HCT116 (cell line): ENCODE measurements around the gene TCOF1. TPM values are rescaled to one million over a fixed set of nuclear protein-coding genes. Genes with fewer than 3 reads are reported as not detected.

ENCODE experiments used
- ATAC-seq: fragments of 200-7000 bp; cut with Tn5 transposase; 2 replicates; pipeline ENCODE4 v1.9.1; 2020; ENCODE audit warnings: mild to moderate bottlenecking, moderate library complexity
- BruUV-seq: library from RNA; stranded (reverse); fragments of 400-500 nt; replicated peaks from 2 replicates; lab custom pipeline; 2021; lab: Mats Ljungman, UMichigan
- CTCF ChIA-PET: fragments of 300-600 bp; sonication (Branson Sonifier 250); formaldehyde crosslinking; loops from one replicate; lab custom pipeline; 2021; ENCODE audit warnings: antibody characterized with exemption; lab: Charles Lee
- POLR2A ChIA-PET: fragments of 300-600, 350-600 bp; sonication (Branson Sonifier 250); formaldehyde crosslinking; loops from one replicate; lab custom pipeline; 2021; ENCODE audit warnings: antibody characterized with exemption; lab: Charles Lee
- RAD21 ChIA-PET, 2 experiments: fragments of 300-600 bp; sonication (Branson Sonifier 250); formaldehyde crosslinking; loops; one replicate each; lab custom pipeline; 2023; ENCODE audit warnings: low total read pairs in 2 of 2; ENCODE audit not compliant: uncharacterized antibody in 2 of 2, unreplicated experiment in 2 of 2, low non-redundant PET in 1 of 2; lab: Charles Lee
- DNase-seq: peaks from one replicate; pipeline ENCODE4 v3.0.0-alpha.2; 2010; ENCODE audit warnings: low read depth, low spot score
- H2AFZ ChIP-seq: fragments of 200-600 bp; shearing (Covaris generic), sonication (generic); 2 replicates; pipeline ENCODE4 v1.6.1; 2017; ENCODE audit warnings: low read depth, mixed run types, mixed read lengths, antibody characterized with exemption, low read length; ENCODE audit not compliant: poor library complexity, severe bottlenecking
- H3K27ac ChIP-seq: 2 replicates; pipeline ENCODE4 v1.5.1; 2012; ENCODE audit warnings: low read depth, low read length
- H3K27me3 ChIP-seq: fragments of 200-600 bp; sonication (generic); 2 replicates; pipeline ENCODE4 v1.6.1; 2016; ENCODE audit warnings: mixed run types, low read length, mixed read lengths; ENCODE audit not compliant: insufficient read depth
- H3K36me3 ChIP-seq, 2 experiments: fragments of 200-500 bp in 1 of 2; fragments of 200-600 bp in 1 of 2; sonication (Bioruptor generic) in 1 of 2; sonication (generic) in 1 of 2; 2 replicates each; pipeline versions ENCODE4 v1.5.1 to v1.6.1; 2014 to 2016; ENCODE audit warnings: low read length in 2 of 2, inconsistent platforms in 1 of 2, mixed read lengths in 1 of 2, mixed run types in 1 of 2; ENCODE audit not compliant: insufficient read depth in 2 of 2, control insufficient read depth in 1 of 2
- H3K4me1 ChIP-seq, 2 experiments: fragments of 200-600 bp in 1 of 2; sonication (generic) in 1 of 2; 2 replicates each; pipeline versions ENCODE4 v1.5.1 to v1.6.1; 2012 to 2017; ENCODE audit warnings: low read length in 2 of 2, inconsistent platforms in 1 of 2, mild to moderate bottlenecking in 1 of 2, mixed read lengths in 1 of 2, mixed run types in 1 of 2, moderate library complexity in 1 of 2; ENCODE audit not compliant: insufficient read depth in 2 of 2, control insufficient read depth in 1 of 2
- H3K4me2 ChIP-seq: fragments of 200-600 bp; sonication (generic); 2 replicates; pipeline ENCODE4 v1.6.1; 2017; ENCODE audit warnings: mixed run types, low read length, mixed read lengths
- H3K4me3 ChIP-seq, 2 experiments: fragments of 200-600 bp in 1 of 2; sonication (generic) in 1 of 2; replicated peaks in 1 of 2; 2 replicates each; pipeline ENCODE4 v1.5.1; 2011 to 2016; ENCODE audit warnings: low read length in 2 of 2, control low read depth in 1 of 2, low read depth in 1 of 2, mild to moderate bottlenecking in 1 of 2, mixed read lengths in 1 of 2, mixed run types in 1 of 2
- H3K79me2 ChIP-seq: fragments of 200-600 bp; sonication (generic); 2 replicates; pipeline ENCODE4 v1.6.1; 2017; ENCODE audit warnings: mild to moderate bottlenecking, mixed run types, low read length, moderate library complexity, mixed read lengths; ENCODE audit not compliant: insufficient read depth
- H3K9ac ChIP-seq: fragments of 200-600 bp; sonication (generic); 2 replicates; pipeline ENCODE4 v1.6.1; 2016; ENCODE audit warnings: low read length, mixed read lengths
- H3K9me2 ChIP-seq: fragments of 200-600 bp; sonication (generic), shearing (Covaris generic); 2 replicates; pipeline ENCODE4 v1.6.1; 2017; ENCODE audit warnings: mixed run types, mild to moderate bottlenecking, moderate library complexity; ENCODE audit not compliant: insufficient read depth
- H3K9me3 ChIP-seq, 2 experiments: fragments of 200-500 bp in 1 of 2; fragments of 200-600 bp in 1 of 2; sonication (Bioruptor generic) in 1 of 2; sonication (generic) in 1 of 2; 2 replicates each; pipeline ENCODE4 v1.6.1; 2014 to 2017; ENCODE audit warnings: low read length in 2 of 2, mixed read lengths in 2 of 2, inconsistent platforms in 1 of 2, low read depth in 1 of 2, mild to moderate bottlenecking in 1 of 2, mixed run types in 1 of 2, moderate library complexity in 1 of 2; ENCODE audit not compliant: control insufficient read depth in 1 of 2, insufficient read depth in 1 of 2
- H4K20me1 ChIP-seq: fragments of 200-600 bp; sonication (generic), shearing (Covaris generic); 2 replicates; pipeline ENCODE4 v1.6.1; 2017; ENCODE audit warnings: mixed run types, mild to moderate bottlenecking, moderate library complexity; ENCODE audit not compliant: insufficient read depth
- ATF3 ChIP-seq: IDR thresholded peaks from 2 replicates; pipeline ENCODE4 v1.6.1; 2012
- CBX3 ChIP-seq: IDR thresholded peaks from 2 replicates; pipeline ENCODE4 v1.6.1; 2012; ENCODE audit warnings: low read depth
- CTCF ChIP-seq, 3 experiments: fragments of 200-600 bp in 1 of 3; sonication (generic) in 1 of 3; IDR thresholded peaks in 2 of 3; conservative IDR thresholded peaks in 1 of 3; 2 replicates each; pipeline ENCODE4 v1.5.1; 2012 to 2017; ENCODE audit warnings: low read depth in 2 of 3, low read length in 2 of 3, antibody characterized with exemption in 1 of 3, borderline replicate concordance in 1 of 3, control low read depth in 1 of 3, mild to moderate bottlenecking in 1 of 3, mixed read lengths in 1 of 3, mixed run types in 1 of 3, moderate library complexity in 1 of 3; ENCODE audit not compliant: insufficient read depth in 1 of 3
- EGR1 ChIP-seq: IDR thresholded peaks from 2 replicates; pipeline ENCODE4 v1.6.1; 2012; ENCODE audit warnings: low read depth
- ELF1 ChIP-seq: IDR thresholded peaks from 2 replicates; pipeline ENCODE4 v1.6.1; 2012; ENCODE audit warnings: low read depth, borderline replicate concordance
- EZH2 ChIP-seq: fragments of 200-600 bp; sonication (generic); IDR thresholded peaks from 2 replicates; pipeline ENCODE4 v1.6.1; 2017; ENCODE audit warnings: antibody characterized with exemption, mixed run types
- FOSL1 ChIP-seq: IDR thresholded peaks from 2 replicates; pipeline ENCODE4 v1.6.1; 2012; ENCODE audit warnings: low read depth
- JUND ChIP-seq: IDR thresholded peaks from 2 replicates; pipeline ENCODE4 v1.6.1; 2012
- MAX ChIP-seq: IDR thresholded peaks from 2 replicates; pipeline ENCODE4 v1.6.1; 2012
- POLR2A ChIP-seq: IDR thresholded peaks from 2 replicates; pipeline ENCODE4 v1.7.0; 2011; ENCODE audit warnings: borderline replicate concordance; ENCODE audit not compliant: insufficient read depth, insufficient read length; ENCODE audit errors: extremely low read depth
- POLR2AphosphoS5 ChIP-seq: IDR thresholded peaks from 2 replicates; pipeline ENCODE4 v1.6.1; 2011; ENCODE audit warnings: mild to moderate bottlenecking, low read depth, low read length, moderate library complexity
- REST ChIP-seq: IDR thresholded peaks from 2 replicates; pipeline ENCODE4 v1.6.1; 2012; ENCODE audit warnings: low read depth
- SIN3A ChIP-seq: IDR thresholded peaks from 2 replicates; pipeline ENCODE4 v1.6.1; 2012; ENCODE audit warnings: low read depth
- SP1 ChIP-seq: IDR thresholded peaks from 2 replicates; pipeline ENCODE4 v1.6.1; 2012; ENCODE audit warnings: low read depth
- SRF ChIP-seq: IDR thresholded peaks from 2 replicates; pipeline ENCODE4 v1.6.1; 2012; ENCODE audit warnings: low read depth
- YY1 ChIP-seq: IDR thresholded peaks from 2 replicates; pipeline ENCODE4 v1.6.1; 2011; ENCODE audit warnings: low read length, low read depth, moderate library complexity, mild to moderate bottlenecking; ENCODE audit not compliant: insufficient replicate concordance; ENCODE audit errors: extremely low read depth
- ZFX ChIP-seq: fragments of 450-650 bp; IDR thresholded peaks from 2 replicates; pipeline ENCODE4 v1.6.1; 2017
- intact Hi-C: fragments of 100-400 bp; cut with micrococcal nuclease; formaldehyde crosslinking; loops from 2 replicates; pipeline ENCODE4 v1.10.0; 2022
- total RNA-seq: library from RNA; stranded (reverse); gene quantifications from one replicate; pipeline ENCODE4 v1.2.1, GENCODE V29; 2021; ENCODE audit not compliant: unreplicated experiment

Gene TCOF1
- total RNA-seq, 1 experiment from 2014 or later, result 94.7 TPM

GRCh38 chr5:150431048-150431447 lies 73.6 kb downstream of the TCOF1 start:
- RAD21 ChIA-PET, result no interaction called here
- H3K79me2 ChIP-seq, result no peaks in the 10 kb centered on the region
- no peak overlapping the region for H2AFZ ChIP-seq
- H4K20me1 ChIP-seq, result no peaks in the 10 kb centered on the region
- intact Hi-C loops, result loop anchor here (5.0 kb wide), 1 partner anchor 529 kb away; no protein-coding TSS in a partner anchor
- H3K4me2 ChIP-seq, result no peak overlapping the region
- ATAC-seq (no peak), DNase-seq (no peak)
- POLR2A ChIA-PET, result no interaction called here
- CTCF ChIA-PET, result no interaction called here
- no peaks in the 10 kb centered on the region for H3K9me2 ChIP-seq
- no TSS peak for BruUV-seq
- no peaks in the 10 kb centered on the region for H3K27me3 ChIP-seq
- no peak overlapping the region for H3K9ac ChIP-seq
- no peak for TF ChIP-seq EGR1
- no peak for TF ChIP-seq CBX3
- no peak for TF ChIP-seq CTCF (IDR thresholded peaks at IDR 0.05 in 2 of 3, conservative IDR thresholded peaks at IDR 0.05 in 1 of 3; ENCODE audit: borderline replicate concordance in 1 of 3, insufficient read depth in 1 of 3, low read depth in 2 of 3, low read length in 2 of 3)
- no peak for TF ChIP-seq EZH2
- TF ChIP-seq SP1, result no peak
- no peak for TF ChIP-seq ELF1
- no peak for TF ChIP-seq SIN3A
- no peak for TF ChIP-seq ATF3
- TF ChIP-seq MAX, result no peak
- no peak for TF ChIP-seq ZFX
- no peak for TF ChIP-seq SRF
- TF ChIP-seq FOSL1, result no peak
- TF ChIP-seq POLR2A, result no peak
- no peak for TF ChIP-seq POLR2AphosphoS5
- TF ChIP-seq REST, result no peak
- TF ChIP-seq YY1, result no peak
- no peak for TF ChIP-seq JUND
- no peak overlapping the region for H3K27ac ChIP-seq
- no peaks in the 10 kb centered on the region for H3K9me3 ChIP-seq
- no peak overlapping the region for H3K4me3 ChIP-seq
- peaks cover 4% of the 10 kb centered on the region in 2 experiments; a peak in 3 of 4 replicates for H3K4me1 ChIP-seq
- H3K36me3 ChIP-seq, result no peaks in the 10 kb centered on the region
